Neuron (in vitro differentiated cells): Measurements from ENCODE around the gene PITPNB.

Experiments used
- H2AFZ ChIP-seq: one replicate; pipeline ENCODE4 v1.6.1; 2013; ENCODE audit warnings: low read depth, mild to moderate bottlenecking, inconsistent platforms, low read length, moderate library complexity
- H3K27me3 ChIP-seq: one replicate; pipeline ENCODE4 v1.6.1; 2013; ENCODE audit warnings: low read length; ENCODE audit not compliant: insufficient read depth
- H3K36me3 ChIP-seq: one replicate; pipeline ENCODE4 v1.6.1; 2013; ENCODE audit warnings: low read length; ENCODE audit not compliant: insufficient read depth
- H3K4me1 ChIP-seq: one replicate; pipeline ENCODE4 v1.6.1; 2013; ENCODE audit warnings: low read length; ENCODE audit not compliant: insufficient read depth
- H3K4me3 ChIP-seq: 2 replicates; pipeline ENCODE4 v1.5.1; 2013; ENCODE audit warnings: mild to moderate bottlenecking, low read length, moderate library complexity
- H3K9me3 ChIP-seq: one replicate; pipeline ENCODE4 v1.6.1; 2013; ENCODE audit warnings: low read length

Gene PITPNB

DNA sequence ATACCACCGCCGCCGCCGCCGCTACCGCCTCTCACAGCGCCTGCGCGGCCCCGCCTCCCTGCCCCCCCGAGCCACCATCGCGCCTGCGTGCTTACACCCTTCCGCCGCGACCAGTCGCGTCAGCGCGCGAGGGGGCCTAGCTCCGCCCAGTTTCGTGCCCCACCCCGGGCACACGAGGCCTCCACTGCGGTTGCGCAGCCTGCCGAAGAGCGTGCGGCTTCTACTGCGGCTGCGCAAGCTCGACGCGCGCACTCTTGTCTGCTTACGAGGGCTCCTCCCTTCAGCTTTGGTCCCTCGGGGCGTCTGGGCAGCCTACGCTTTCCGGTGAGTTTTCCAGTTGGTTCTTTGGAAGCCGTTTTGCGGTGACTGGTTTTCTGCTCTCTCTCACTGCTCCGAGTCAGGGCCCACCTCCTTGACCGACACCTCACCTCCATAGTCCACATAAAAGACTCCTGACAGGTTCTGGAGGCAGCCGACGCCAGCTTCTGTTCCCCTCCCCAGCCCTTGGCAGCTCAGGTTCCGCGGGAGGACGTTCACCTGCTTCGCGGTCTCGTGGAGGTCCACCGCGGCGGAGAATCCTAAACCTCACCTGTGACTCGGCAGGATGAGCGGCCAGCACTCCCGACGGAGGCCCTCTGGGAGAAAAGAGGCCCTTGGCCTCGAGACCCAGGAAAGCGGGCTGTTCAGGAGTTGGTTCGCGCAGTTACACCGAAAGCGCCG is at the start of gene PITPNB:
TSS of gene PITPNB (minus strand) at position 35 of the 720 bp plus-strand sequence. CDS start 65 bp downstream, outside the sequence.
- peak within 1 kb of the TSS; percentile 73 for H2AFZ ChIP-seq
- peaks cover 14% of the 10 kb centered on the region for H3K36me3 ChIP-seq
- H3K27me3 ChIP-seq = no peaks in the 10 kb centered on the region
- H3K4me3 ChIP-seq = peak within 1 kb of the TSS; percentile 86
- no peaks in the 10 kb centered on the region for H3K9me3 ChIP-seq
- H3K4me1 ChIP-seq = peaks cover 16% of the 10 kb centered on the region

- no peaks in the 10 kb centered on the region for H3K27me3 ChIP-seq
These were observed 47.4 kb upstream of the PITPNB start for GRCh38 chr22:27966168-27967064.

DNA sequence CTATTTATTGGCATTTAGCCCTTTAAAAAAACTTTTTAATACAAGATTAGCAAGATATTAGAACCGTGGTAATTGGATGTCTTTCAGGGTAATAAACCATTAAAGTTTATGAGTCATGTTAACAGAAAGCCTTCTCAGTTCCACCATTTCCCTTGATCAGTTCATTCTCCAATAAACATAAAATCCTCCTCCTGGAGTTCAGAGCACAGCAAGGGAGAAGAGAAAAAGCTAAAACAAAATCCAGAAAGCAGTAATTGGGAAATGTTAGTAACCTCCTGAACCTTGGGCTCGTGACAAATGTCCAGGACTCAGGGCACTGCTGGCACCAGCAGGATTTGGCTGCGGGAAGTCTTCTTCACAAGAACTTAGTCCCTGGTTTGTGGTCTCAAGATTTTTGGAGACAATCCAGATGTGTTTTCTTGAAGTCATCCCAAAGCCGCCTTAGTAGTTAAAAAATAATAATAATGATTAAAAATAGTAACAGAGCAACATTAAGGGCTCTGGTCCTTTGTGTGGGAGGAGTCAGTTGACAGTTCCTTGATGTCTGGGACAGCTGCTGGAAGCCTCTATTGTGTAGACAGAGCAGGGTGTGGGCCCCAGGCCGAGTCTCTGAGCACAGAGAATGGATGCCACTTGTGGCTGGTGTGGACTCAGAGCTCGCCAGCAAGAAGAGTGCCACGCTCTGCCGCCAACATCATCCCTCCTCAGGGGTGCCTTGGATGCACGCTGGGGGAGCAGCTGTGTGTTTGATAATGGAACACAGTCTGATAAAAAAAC is 43.4 kb upstream of the PITPNB start:
- H3K4me1 ChIP-seq = peaks cover 8% of the 10 kb centered on the region
- no peaks in the 10 kb centered on the region for H3K36me3 ChIP-seq
- no peaks in the 10 kb centered on the region for H3K27me3 ChIP-seq
- no peaks in the 10 kb centered on the region for H3K9me3 ChIP-seq
- no peak overlapping the region for H2AFZ ChIP-seq
- H3K4me3 ChIP-seq = no peak overlapping the region

More at GRCh38 chr22:27966168-27967064, 47.4 kb upstream of the PITPNB start:
- Histone ChIP-seq H3K9me3 (no peaks in the 10 kb centered on the region), H3K4me1 (peaks cover 8% of the 10 kb centered on the region), H3K4me3 (no peak overlapping the region), H2AFZ (no peak overlapping the region), H3K36me3 (no peaks in the 10 kb centered on the region)

- no peak overlapping the region for H3K4me3 ChIP-seq
- H2AFZ ChIP-seq = no peak overlapping the region
These were observed 42.6 kb upstream of the PITPNB start for GRCh38 chr22:27961680-27962079.

GRCh38 chr22:27961182-27961581 is 42.1 kb upstream of the PITPNB start:
- Histone ChIP-seq H3K36me3 (no peaks in the 10 kb centered on the region), H3K27me3 (no peaks in the 10 kb centered on the region), H3K9me3 (no peaks in the 10 kb centered on the region), H3K4me3 (no peak overlapping the region), H3K4me1 (peaks cover 8% of the 10 kb centered on the region), H2AFZ (no peak overlapping the region)

More at GRCh38 chr22:27961680-27962079, 42.6 kb upstream of the PITPNB start:
- Histone ChIP-seq H3K36me3 (no peaks in the 10 kb centered on the region), H3K4me1 (peaks cover 8% of the 10 kb centered on the region), H3K9me3 (no peaks in the 10 kb centered on the region), H3K27me3 (no peaks in the 10 kb centered on the region)

- Histone ChIP-seq H3K27me3 (no peaks in the 10 kb centered on the region), H2AFZ (no peak overlapping the region), H3K4me3 (no peak overlapping the region), H3K4me1 (peaks cover 8% of the 10 kb centered on the region), H3K9me3 (no peaks in the 10 kb centered on the region), H3K36me3 (no peaks in the 10 kb centered on the region)
These were observed 40.5 kb upstream of the PITPNB start for GRCh38 chr22:27959335-27960090.

DNA sequence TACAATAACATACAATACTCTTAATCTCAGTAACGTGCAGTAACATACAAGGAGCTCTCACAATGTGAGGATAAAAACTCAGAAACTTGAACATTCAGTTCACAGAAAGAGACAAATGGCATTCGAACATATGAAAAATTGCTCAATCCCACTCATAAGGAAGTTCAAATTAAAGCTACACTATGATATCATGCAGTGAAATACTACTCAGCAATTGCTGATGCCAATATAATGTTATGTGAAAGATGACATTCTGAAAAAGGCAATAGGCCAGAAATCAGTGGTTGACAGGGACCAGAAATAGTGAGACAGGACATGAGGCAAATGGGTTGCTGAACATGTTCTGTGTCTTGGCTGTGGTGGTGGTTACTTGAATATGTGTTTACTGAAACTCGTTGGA is 33.7 kb upstream of the PITPNB start:
- Histone ChIP-seq H3K4me3 (no peak overlapping the region), H3K9me3 (no peaks in the 10 kb centered on the region), H2AFZ (no peak overlapping the region), H3K4me1 (peaks cover 2% of the 10 kb centered on the region), H3K27me3 (no peaks in the 10 kb centered on the region), H3K36me3 (no peaks in the 10 kb centered on the region)

- H3K36me3 ChIP-seq = no peaks in the 10 kb centered on the region
- no peaks in the 10 kb centered on the region for H3K9me3 ChIP-seq
These were observed 33.0 kb upstream of the PITPNB start for GRCh38 chr22:27952091-27952490.

DNA sequence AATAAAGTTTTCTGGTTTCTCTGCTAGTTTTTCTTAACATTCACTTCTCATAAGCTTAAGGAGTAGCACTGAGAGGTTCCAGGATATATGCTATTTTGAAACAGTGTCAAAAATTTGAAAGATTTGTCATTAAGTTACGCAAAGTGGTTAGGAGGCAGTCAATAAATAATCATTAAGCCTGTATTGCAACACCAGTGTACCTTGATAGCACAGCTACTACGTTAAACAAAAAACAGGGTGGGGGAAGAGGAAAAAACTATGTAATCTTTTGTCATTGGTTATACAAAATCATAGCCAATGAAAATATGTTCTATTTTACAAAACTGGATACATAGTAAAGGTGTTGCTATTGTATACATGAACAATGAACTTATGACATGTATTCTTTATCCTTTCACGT is 30.4 kb upstream of the PITPNB start:
- peaks cover 14% of the 10 kb centered on the region for H3K4me1 ChIP-seq
- H3K9me3 ChIP-seq = no peaks in the 10 kb centered on the region
- no peaks in the 10 kb centered on the region for H3K36me3 ChIP-seq
- no peaks in the 10 kb centered on the region for H3K27me3 ChIP-seq
- H2AFZ ChIP-seq = no peak overlapping the region
- H3K4me3 ChIP-seq = no peak overlapping the region

More at GRCh38 chr22:27952091-27952490, 33.0 kb upstream of the PITPNB start:
- Histone ChIP-seq H2AFZ (no peak overlapping the region), H3K27me3 (no peaks in the 10 kb centered on the region), H3K4me3 (no peak overlapping the region), H3K4me1 (peaks cover 9% of the 10 kb centered on the region)

DNA sequence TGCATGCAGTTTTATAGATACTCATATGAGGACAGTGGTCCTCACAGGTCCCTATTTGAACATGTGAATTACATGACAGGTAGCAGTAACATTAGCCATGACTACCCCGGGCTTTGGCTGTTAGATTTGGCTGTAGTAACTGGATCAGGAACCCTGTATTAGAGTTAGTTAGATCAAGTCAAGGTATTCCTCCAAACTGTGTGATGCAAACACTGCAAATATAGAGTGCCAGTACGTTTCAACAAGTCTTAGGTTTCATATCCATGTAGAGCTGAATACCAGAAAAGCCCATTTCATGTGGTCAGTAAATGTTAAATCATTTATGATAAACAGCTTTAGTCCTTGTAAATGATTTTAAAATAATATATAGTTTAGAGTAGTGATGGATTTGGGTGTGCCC is 29.5 kb upstream of the PITPNB start:
- H3K27me3 ChIP-seq = no peaks in the 10 kb centered on the region
- H3K9me3 ChIP-seq = no peaks in the 10 kb centered on the region
- H3K36me3 ChIP-seq = no peaks in the 10 kb centered on the region
- peaks cover 14% of the 10 kb centered on the region for H3K4me1 ChIP-seq
- no peak overlapping the region for H2AFZ ChIP-seq
- no peak overlapping the region for H3K4me3 ChIP-seq

- no peak overlapping the region for H3K4me3 ChIP-seq
- no peaks in the 10 kb centered on the region for H3K27me3 ChIP-seq
- peaks cover 2% of the 10 kb centered on the region for H3K36me3 ChIP-seq
- H3K9me3 ChIP-seq = peaks cover 1% of the 10 kb centered on the region
- no peak overlapping the region for H2AFZ ChIP-seq
- H3K4me1 ChIP-seq = peaks cover 14% of the 10 kb centered on the region
These were observed 28.4 kb upstream of the PITPNB start for GRCh38 chr22:27947448-27947847.

DNA sequence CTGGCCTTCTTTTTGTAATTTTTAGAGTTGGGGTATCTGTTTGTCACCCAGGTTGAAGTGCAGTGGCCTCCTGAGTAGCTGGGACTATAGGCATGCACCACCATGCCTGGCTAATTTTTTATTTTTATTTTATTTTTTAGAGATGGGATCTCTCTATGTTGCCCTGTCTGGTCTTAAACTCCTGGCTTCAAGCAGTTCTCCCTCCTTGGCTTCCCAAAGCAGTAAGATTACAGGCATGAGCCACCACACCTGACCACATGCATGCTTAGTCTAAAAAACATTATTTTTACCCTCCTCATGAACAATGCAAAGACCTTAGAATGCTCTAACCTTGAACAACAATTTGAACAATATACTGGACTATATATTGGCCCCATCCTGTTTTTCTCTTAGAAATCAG is 22.1 kb upstream of the PITPNB start:
- H3K4me1 ChIP-seq = no peaks in the 10 kb centered on the region
- H3K9me3 ChIP-seq = peaks cover 1% of the 10 kb centered on the region
- H2AFZ ChIP-seq = no peak overlapping the region
- H3K27me3 ChIP-seq = no peaks in the 10 kb centered on the region
- peaks cover 2% of the 10 kb centered on the region for H3K36me3 ChIP-seq
- H3K4me3 ChIP-seq = no peak overlapping the region
